ENCODE data around the gene TF. TPM values are rescaled to one million over a fixed set of nuclear protein-coding genes. Genes with fewer than 3 reads are reported as not detected.

Gene TF
- total and polyA plus RNA-seq, 2 experiments from 2014 or later = 0.05 TPM; not detected in 1

GRCh38 chr3:133820129-133820528 lies 73.9 kb downstream of the TF start:
- H3K4me1 ChIP-seq (ENCODE audit: insufficient read depth) = peaks cover 4% of the 10 kb centered on the region; the same call in 1 of the 2 replicates
- WGBS, 2 experiments (ENCODE audit: low coverage in 1 of 2, low lambda C conversion rate in 2 of 2, missing lambda C conversion rate in 2 of 2) = 87 to 89% methylated on average over 4 of the region's 4 CpGs
- H3K9ac ChIP-seq = no peak overlapping the region
- H3K4me3 ChIP-seq = no peak overlapping the region
- no peaks in the 10 kb centered on the region for H3K79me2 ChIP-seq (ENCODE audit: insufficient read depth)
- no peak overlapping the region for H3K27ac ChIP-seq
- H3K4me2 ChIP-seq (ENCODE audit: unreplicated experiment) = no peak overlapping the region
- H3K9me3 ChIP-seq (ENCODE audit: low read depth) = no peaks in the 10 kb centered on the region
- peaks cover 44% of the 10 kb centered on the region for H3K36me3 ChIP-seq (ENCODE audit: low read depth)
- DNase-seq = no peak
- H3F3A ChIP-seq (ENCODE audit: insufficient read depth) = peaks cover 7% of the 10 kb centered on the region
- H3K27me3 ChIP-seq (replicated peaks; ENCODE audit: insufficient read depth) = no peaks in the 10 kb centered on the region
- no peak overlapping the region for H2AFZ ChIP-seq
- H3K9me2 ChIP-seq (ENCODE audit: insufficient read depth) = no peaks in the 10 kb centered on the region
- in situ Hi-C loops (cut with MboI) = loop anchor here (5.0 to 25.0 kb wide), 2 partner anchors 107 to 358 kb away; no protein-coding TSS in a partner anchor
- TF ChIP-seq EZH2 (IDR thresholded peaks at IDR 0.05; ENCODE audit: insufficient read depth, poor library complexity, severe bottlenecking) = no peak
- no peak for TF ChIP-seq EZH2phosphoT487 (IDR thresholded peaks at IDR 0.05; ENCODE audit: insufficient read depth, low read depth)
- H4K20me1 ChIP-seq (ENCODE audit: insufficient read depth) = 0 out of 2 replicates have a peak, but pooled peaks cover 5% of the 10 kb centered on the region

- H3K4me1 ChIP-seq (ENCODE audit: insufficient read depth) = peaks cover 4% of the 10 kb centered on the region; the same call in 1 of the 2 replicates
- DNase-seq = no peak
- TF ChIP-seq EZH2phosphoT487 (IDR thresholded peaks at IDR 0.05; ENCODE audit: insufficient read depth, low read depth) = no peak
- TF ChIP-seq EZH2 (IDR thresholded peaks at IDR 0.05; ENCODE audit: insufficient read depth, poor library complexity, severe bottlenecking) = no peak
- H3K9me3 ChIP-seq (ENCODE audit: low read depth) = no peaks in the 10 kb centered on the region
- H3K79me2 ChIP-seq (ENCODE audit: insufficient read depth) = no peaks in the 10 kb centered on the region
- no peak overlapping the region for H3K4me3 ChIP-seq
- peaks cover 34% of the 10 kb centered on the region for H3K36me3 ChIP-seq (ENCODE audit: low read depth)
- WGBS, 2 experiments (ENCODE audit: low coverage in 1 of 2, low lambda C conversion rate in 2 of 2, missing lambda C conversion rate in 2 of 2) = 59 to 65% methylated on average over 3 of the region's 3 CpGs
- no peak overlapping the region for H2AFZ ChIP-seq
- H3K27me3 ChIP-seq (replicated peaks; ENCODE audit: insufficient read depth) = no peaks in the 10 kb centered on the region
- H3F3A ChIP-seq (ENCODE audit: insufficient read depth) = peaks cover 7% of the 10 kb centered on the region
- H4K20me1 ChIP-seq (ENCODE audit: insufficient read depth) = 0 out of 2 replicates have a peak, but pooled peaks cover 5% of the 10 kb centered on the region
- H3K9me2 ChIP-seq (ENCODE audit: insufficient read depth) = no peaks in the 10 kb centered on the region
- H3K27ac ChIP-seq = no peak overlapping the region
- H3K4me2 ChIP-seq (ENCODE audit: unreplicated experiment) = no peak overlapping the region
- in situ Hi-C loops (cut with MboI) = loop anchor here (5.0 to 25.0 kb wide), 2 partner anchors 106 to 359 kb away; no protein-coding TSS in a partner anchor
- H3K9ac ChIP-seq = no peak overlapping the region
These were observed 74.9 kb downstream of the TF start for GRCh38 chr3:133820889-133821675.

- peaks cover 7% of the 10 kb centered on the region; the same call in 1 of the 2 replicates for H3F3A ChIP-seq (ENCODE audit: insufficient read depth)
- no peaks in the 10 kb centered on the region for H3K79me2 ChIP-seq (ENCODE audit: insufficient read depth)
- peaks cover 25% of the 10 kb centered on the region for H3K36me3 ChIP-seq (ENCODE audit: low read depth)
- no peaks in the 10 kb centered on the region for H3K27me3 ChIP-seq (replicated peaks; ENCODE audit: insufficient read depth)
- no peak overlapping the region for H3K9ac ChIP-seq
- no peaks in the 10 kb centered on the region for H3K9me3 ChIP-seq (ENCODE audit: low read depth)
- 77 to 78% methylated on average over 8 of the region's 8 CpGs for WGBS, 2 experiments (ENCODE audit: low coverage in 1 of 2, low lambda C conversion rate in 2 of 2, missing lambda C conversion rate in 2 of 2)
- H3K27ac ChIP-seq = no peak overlapping the region
- peaks cover 4% of the 10 kb centered on the region; the same call in 1 of the 2 replicates for H3K4me1 ChIP-seq (ENCODE audit: insufficient read depth)
- no peak overlapping the region for H2AFZ ChIP-seq
- no peaks in the 10 kb centered on the region for H3K9me2 ChIP-seq (ENCODE audit: insufficient read depth)
- H3K4me2 ChIP-seq (ENCODE audit: unreplicated experiment) = no peak overlapping the region
- no peak overlapping the region for H3K4me3 ChIP-seq
- TF ChIP-seq EZH2phosphoT487 (IDR thresholded peaks at IDR 0.05; ENCODE audit: insufficient read depth, low read depth) (no peak), EZH2 (IDR thresholded peaks at IDR 0.05; ENCODE audit: insufficient read depth, poor library complexity, severe bottlenecking) (no peak)
- H4K20me1 ChIP-seq (ENCODE audit: insufficient read depth) = 0 out of 2 replicates have a peak, but pooled peaks cover 5% of the 10 kb centered on the region
- peak; percentile 79 for DNase-seq
- in situ Hi-C loops (cut with MboI) = loop anchor here (5.0 to 25.0 kb wide), 2 partner anchors 105 to 360 kb away; no protein-coding TSS in a partner anchor
These were observed 75.8 kb downstream of the TF start for GRCh38 chr3:133821767-133822638.

GRCh38 chr3:133824961-133825485 lies 78.8 kb downstream of the TF start:
- H3K9ac ChIP-seq = no peak overlapping the region
- DNase-seq = no peak
- no peak overlapping the region for H2AFZ ChIP-seq
- 0 out of 2 replicates have a peak, but pooled peaks cover 4% of the 10 kb centered on the region for H3F3A ChIP-seq (ENCODE audit: insufficient read depth)
- H3K36me3 ChIP-seq (ENCODE audit: low read depth) = peaks cover 5% of the 10 kb centered on the region; the same call in 1 of the 2 replicates
- H3K4me1 ChIP-seq (ENCODE audit: insufficient read depth) = peaks cover 4% of the 10 kb centered on the region; the same call in 1 of the 2 replicates
- no peaks in the 10 kb centered on the region for H3K27me3 ChIP-seq (replicated peaks; ENCODE audit: insufficient read depth)
- H3K4me3 ChIP-seq = no peak overlapping the region
- TF ChIP-seq EZH2 (IDR thresholded peaks at IDR 0.05; ENCODE audit: insufficient read depth, poor library complexity, severe bottlenecking) (no peak), EZH2phosphoT487 (IDR thresholded peaks at IDR 0.05; ENCODE audit: insufficient read depth, low read depth) (no peak)
- no peak overlapping the region for H3K4me2 ChIP-seq (ENCODE audit: unreplicated experiment)
- no peaks in the 10 kb centered on the region for H3K9me2 ChIP-seq (ENCODE audit: insufficient read depth)
- WGBS, 2 experiments (ENCODE audit: low coverage in 1 of 2, low lambda C conversion rate in 2 of 2, missing lambda C conversion rate in 2 of 2) = 77% methylated on average over 8 of the region's 8 CpGs
- H3K79me2 ChIP-seq (ENCODE audit: insufficient read depth) = no peaks in the 10 kb centered on the region
- in situ Hi-C loops (cut with MboI) = loop anchor here (5.0 to 25.0 kb wide), 2 partner anchors 102 to 363 kb away; no protein-coding TSS in a partner anchor
- H4K20me1 ChIP-seq (ENCODE audit: insufficient read depth) = 0 out of 2 replicates have a peak, but pooled peaks cover 5% of the 10 kb centered on the region
- H3K27ac ChIP-seq = no peak overlapping the region
- H3K9me3 ChIP-seq (ENCODE audit: low read depth) = no peaks in the 10 kb centered on the region

All from GM23248 (cell line).